ENCODE results near the gene MMP23B.
"Not testable (repeated sequence)": the region's sequence is repeated elsewhere in the genome, so short reads cannot be mapped to it uniquely, and the experiment has no call there.

Gene MMP23B

GRCh38 chr1:1627829-1628753 is 3.9 kb upstream of the MMP23B start:
- H3K4me3 ChIP-seq (ENCODE audit: low read depth, low read length): no peak overlapping the region
- in situ Hi-C loops (cut with HindIII; ENCODE audit: low sequenced_read_pairs): no loop called here
- TF ChIP-seq, protein P1, sequence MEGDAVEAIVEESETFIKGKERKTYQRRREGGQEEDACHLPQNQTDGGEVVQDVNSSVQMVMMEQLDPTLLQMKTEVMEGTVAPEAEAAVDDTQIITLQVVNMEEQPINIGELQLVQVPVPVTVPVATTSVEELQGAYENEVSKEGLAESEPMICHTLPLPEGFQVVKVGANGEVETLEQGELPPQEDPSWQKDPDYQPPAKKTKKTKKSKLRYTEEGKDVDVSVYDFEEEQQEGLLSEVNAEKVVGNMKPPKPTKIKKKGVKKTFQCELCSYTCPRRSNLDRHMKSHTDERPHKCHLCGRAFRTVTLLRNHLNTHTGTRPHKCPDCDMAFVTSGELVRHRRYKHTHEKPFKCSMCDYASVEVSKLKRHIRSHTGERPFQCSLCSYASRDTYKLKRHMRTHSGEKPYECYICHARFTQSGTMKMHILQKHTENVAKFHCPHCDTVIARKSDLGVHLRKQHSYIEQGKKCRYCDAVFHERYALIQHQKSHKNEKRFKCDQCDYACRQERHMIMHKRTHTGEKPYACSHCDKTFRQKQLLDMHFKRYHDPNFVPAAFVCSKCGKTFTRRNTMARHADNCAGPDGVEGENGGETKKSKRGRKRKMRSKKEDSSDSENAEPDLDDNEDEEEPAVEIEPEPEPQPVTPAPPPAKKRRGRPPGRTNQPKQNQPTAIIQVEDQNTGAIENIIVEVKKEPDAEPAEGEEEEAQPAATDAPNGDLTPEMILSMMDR (IDR thresholded peaks at IDR 0.05; ENCODE audit: low read depth, low read length): no peak
- no peak for DNase-seq (ENCODE audit: low read depth, low spot score)

- DNase-seq (ENCODE audit: low read depth, low spot score): no peak
- TF ChIP-seq, protein P1 (IDR thresholded peaks at IDR 0.05; ENCODE audit: low read depth, low read length): no peak
- in situ Hi-C loops (cut with HindIII; ENCODE audit: low sequenced_read_pairs): no loop called here
- no peak overlapping the region for H3K4me3 ChIP-seq (ENCODE audit: low read depth, low read length)
These were observed 3.1 kb upstream of the MMP23B start for GRCh38 chr1:1628754-1629429.

GRCh38 chr1:1629430-1630190 is 2.4 kb upstream of the MMP23B start:
- no peak overlapping the region for H3K4me3 ChIP-seq (ENCODE audit: low read depth, low read length)
- no peak for DNase-seq (ENCODE audit: low read depth, low spot score)
- TF ChIP-seq, protein P1 (IDR thresholded peaks at IDR 0.05; ENCODE audit: low read depth, low read length): no peak
- in situ Hi-C loops (cut with HindIII; ENCODE audit: low sequenced_read_pairs): no loop called here

GRCh38 chr1:1630191-1630964 is 1.6 kb upstream of the MMP23B start:
- H3K4me3 ChIP-seq (ENCODE audit: low read depth, low read length): no peak overlapping the region

DNA sequence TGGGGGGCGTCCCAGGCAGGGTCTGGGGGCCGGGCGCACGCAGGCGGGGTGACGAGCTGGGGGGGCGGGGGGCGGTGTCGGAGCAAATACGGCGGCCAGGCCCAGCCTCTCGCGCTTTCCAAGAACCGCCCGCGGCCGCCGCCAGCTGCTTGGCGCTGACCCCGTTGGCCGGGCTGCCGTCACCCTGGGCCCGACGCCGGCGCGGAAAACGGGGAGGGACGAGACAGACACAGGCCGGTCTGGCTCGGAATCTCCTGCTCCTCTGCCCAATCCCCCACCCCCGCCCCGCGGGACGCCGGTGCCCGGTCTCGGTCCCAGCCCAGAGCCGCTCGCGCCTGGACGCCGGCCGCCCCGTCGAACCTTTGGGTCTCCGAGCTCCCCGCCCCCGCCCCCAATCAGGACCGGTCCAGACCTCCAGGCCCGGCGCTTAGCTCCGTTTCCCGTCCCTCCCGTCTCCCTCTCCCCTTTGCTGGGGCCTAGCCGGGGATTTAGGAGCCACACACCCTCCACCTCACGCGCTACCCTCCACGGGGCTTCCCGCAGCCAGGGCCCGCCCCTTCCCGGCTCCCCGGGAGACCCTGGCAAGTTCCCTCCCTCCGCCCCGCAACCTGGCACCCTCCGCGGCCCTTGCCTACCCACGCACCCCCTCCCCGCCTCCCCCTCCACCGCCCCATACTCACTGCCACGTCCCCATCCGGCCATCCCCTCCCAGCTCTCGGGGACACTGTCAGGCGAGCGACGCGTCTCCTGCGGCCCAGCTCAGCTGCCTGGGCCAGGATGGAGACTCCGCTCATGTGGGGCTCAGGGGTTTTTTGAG is 800 bp upstream of the MMP23B start:
- in situ Hi-C loops (cut with HindIII; ENCODE audit: low sequenced_read_pairs): no loop called here
- DNase-seq (ENCODE audit: low read depth, low spot score): no peak
- TF ChIP-seq, protein P1 (IDR thresholded peaks at IDR 0.05; ENCODE audit: low read depth, low read length): no peak
- no peak overlapping the region for H3K4me3 ChIP-seq (ENCODE audit: low read depth, low read length)

More at GRCh38 chr1:1630191-1630964, 1.6 kb upstream of the MMP23B start:
- DNase-seq (ENCODE audit: low read depth, low spot score): peak; percentile 50
- TF ChIP-seq, protein P1 (IDR thresholded peaks at IDR 0.05; ENCODE audit: low read depth, low read length): no peak
- in situ Hi-C loops (cut with HindIII; ENCODE audit: low sequenced_read_pairs): no loop called here

DNA sequence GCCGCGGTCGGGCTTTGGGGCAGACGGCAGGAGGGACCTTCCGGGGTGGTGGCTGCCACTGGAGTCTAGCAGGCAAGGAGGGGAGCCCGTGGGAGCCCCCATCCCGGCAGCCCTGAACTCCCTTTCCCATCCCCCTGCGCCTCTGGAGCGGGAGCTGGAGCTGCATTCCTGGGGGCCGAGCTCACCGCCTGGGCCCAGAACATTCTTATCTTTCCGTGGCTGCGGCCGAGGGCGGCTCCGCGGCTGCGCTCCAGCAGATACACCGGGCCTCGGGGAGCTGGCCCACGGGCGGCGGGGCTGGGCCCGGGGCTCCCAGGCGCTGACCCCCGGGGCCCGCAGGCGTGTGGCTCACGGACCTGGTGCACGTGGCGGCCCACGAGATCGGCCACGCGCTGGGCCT is 1.4 kb downstream of the MMP23B start:
- H3K4me3 ChIP-seq (ENCODE audit: low read depth, low read length); DNase-seq (ENCODE audit: low read depth, low spot score); in situ Hi-C loops (cut with HindIII; ENCODE audit: low sequenced_read_pairs): not testable (repeated sequence)

DNA sequence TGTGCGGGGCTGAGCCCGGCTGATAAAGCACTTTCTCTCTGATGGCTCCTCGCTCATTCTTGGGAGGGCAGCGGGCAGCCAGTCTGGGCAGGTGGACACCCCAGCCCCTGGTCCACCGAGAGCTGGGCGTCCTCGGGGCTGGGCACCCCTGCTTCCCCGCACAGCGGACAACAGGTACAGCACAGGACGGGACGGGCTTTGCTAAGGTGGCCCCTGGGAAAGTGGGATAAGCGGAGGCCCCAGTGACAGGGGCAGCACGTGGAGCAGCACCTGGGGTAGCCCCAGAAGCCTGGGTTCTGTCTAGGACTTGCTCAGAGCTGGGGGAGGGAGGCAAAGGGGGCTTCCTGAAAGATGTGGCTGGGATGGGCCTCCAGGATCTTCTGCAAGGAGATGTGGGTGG is 2.6 kb downstream of the MMP23B start:
- H3K4me3 ChIP-seq (ENCODE audit: low read depth, low read length); in situ Hi-C loops (cut with HindIII; ENCODE audit: low sequenced_read_pairs); DNase-seq (ENCODE audit: low read depth, low spot score): not testable (repeated sequence)

DNA sequence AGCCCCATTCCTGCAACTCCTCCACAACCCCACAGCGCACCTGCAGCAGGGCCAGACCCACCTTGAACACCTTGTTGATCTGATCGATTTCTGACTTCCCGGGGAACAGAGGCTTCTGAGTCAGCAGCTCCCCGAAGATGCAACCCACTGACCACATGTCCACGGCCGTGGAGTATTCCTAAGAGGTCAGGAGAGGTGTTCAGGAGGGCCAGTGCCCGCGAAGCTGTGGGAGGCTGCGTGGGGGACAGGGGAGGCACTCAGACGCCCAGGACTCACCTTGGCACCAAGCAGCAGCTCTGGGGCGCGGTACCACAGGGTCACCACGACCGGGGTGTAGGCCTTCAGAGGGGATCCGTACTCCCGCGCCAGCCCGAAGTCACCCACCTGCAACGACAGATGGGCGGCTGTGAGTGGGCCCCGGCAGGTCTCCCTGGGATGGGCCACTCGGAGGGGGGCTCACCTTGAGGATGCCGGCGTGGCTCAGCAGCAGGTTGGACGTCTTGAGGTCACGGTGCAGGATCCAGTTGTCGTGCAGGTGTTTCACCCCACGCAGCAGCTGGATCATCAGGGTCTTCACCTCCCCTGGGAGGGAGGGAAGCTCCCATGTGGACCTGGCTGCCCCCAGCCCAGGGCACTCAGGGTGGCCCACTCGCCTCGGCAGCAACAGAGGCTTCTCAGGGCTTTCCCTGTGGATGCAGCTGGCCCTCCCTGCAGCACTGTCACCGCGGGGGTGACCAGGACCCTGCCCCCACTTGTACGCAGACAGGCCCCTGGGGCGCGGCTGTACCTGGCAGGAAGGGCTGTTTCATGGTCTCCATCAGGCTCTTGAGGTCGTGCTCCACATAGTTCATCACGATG is 4.9 kb downstream of the MMP23B start:
- DNase-seq (ENCODE audit: low read depth, low spot score); in situ Hi-C loops (cut with HindIII; ENCODE audit: low sequenced_read_pairs); H3K4me3 ChIP-seq (ENCODE audit: low read depth, low read length): not testable (repeated sequence)
